ENCODE results near the gene CCN5. TPM values are rescaled to one million over a fixed set of nuclear protein-coding genes. Genes with fewer than 3 reads are reported as not detected.

CCN5 gene
- total RNA-seq, 2 experiments from 2014 or later: not detected

DNA sequence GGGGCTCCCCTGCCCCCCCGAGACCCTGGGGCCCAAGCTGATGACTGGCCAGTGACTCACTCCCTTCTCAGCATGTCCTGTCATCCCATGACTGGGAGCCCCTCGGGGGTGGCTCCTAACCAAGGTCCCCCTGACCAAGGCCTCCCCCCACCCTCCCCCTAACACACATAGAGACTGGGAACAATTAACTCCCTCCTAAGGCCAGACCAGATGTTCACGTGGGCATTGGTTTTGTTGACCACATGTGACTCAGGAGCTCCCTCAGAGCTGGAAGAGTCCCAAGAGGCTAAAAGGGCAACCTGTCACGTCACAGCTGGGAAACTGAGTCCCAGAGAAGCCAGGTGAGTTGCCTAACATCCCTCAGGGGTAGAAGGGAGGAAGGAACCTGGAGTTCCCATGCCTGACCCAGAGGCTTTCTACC is 10.6 kb upstream of the CCN5 start:
- no peaks in the 10 kb centered on the region for H4K20me1 ChIP-seq (ENCODE audit: insufficient read depth, low read length)
- TF ChIP-seq, protein P1, sequence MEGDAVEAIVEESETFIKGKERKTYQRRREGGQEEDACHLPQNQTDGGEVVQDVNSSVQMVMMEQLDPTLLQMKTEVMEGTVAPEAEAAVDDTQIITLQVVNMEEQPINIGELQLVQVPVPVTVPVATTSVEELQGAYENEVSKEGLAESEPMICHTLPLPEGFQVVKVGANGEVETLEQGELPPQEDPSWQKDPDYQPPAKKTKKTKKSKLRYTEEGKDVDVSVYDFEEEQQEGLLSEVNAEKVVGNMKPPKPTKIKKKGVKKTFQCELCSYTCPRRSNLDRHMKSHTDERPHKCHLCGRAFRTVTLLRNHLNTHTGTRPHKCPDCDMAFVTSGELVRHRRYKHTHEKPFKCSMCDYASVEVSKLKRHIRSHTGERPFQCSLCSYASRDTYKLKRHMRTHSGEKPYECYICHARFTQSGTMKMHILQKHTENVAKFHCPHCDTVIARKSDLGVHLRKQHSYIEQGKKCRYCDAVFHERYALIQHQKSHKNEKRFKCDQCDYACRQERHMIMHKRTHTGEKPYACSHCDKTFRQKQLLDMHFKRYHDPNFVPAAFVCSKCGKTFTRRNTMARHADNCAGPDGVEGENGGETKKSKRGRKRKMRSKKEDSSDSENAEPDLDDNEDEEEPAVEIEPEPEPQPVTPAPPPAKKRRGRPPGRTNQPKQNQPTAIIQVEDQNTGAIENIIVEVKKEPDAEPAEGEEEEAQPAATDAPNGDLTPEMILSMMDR (conservative IDR thresholded peaks at IDR 0.05; ENCODE audit: low read length): no peak
- no peak for TF ChIP-seq EZH2phosphoT487 (IDR thresholded peaks at IDR 0.05; ENCODE audit: borderline replicate concordance, low read depth, low read length)
- no peak overlapping the region for H3K27ac ChIP-seq (ENCODE audit: low read depth, low read length, poor library complexity, severe bottlenecking)
- no peak overlapping the region for H3K4me2 ChIP-seq (ENCODE audit: low read length)
- H3K4me3 ChIP-seq (ENCODE audit: low read depth, low read length, poor library complexity, severe bottlenecking): no peak overlapping the region
- H2AFZ ChIP-seq (ENCODE audit: low read length): no peak overlapping the region
- intact Hi-C loops (cut with micrococcal nuclease; ENCODE audit: unreplicated experiment): no loop called here
- no peaks in the 10 kb centered on the region for H3K9me2 ChIP-seq (ENCODE audit: insufficient read depth, low read length)
- BruUV-seq (replicated peaks): no TSS peak
- H3K36me3 ChIP-seq (ENCODE audit: insufficient read depth, low read length): no peaks in the 10 kb centered on the region
- H3K79me2 ChIP-seq (ENCODE audit: insufficient read depth, low read depth, low read length): no peaks in the 10 kb centered on the region
- DNase-seq (ENCODE audit: low spot score): no peak
- ChIA-PET POLR2A (interaction anchor here (0.6 kb wide), 1 partner anchor 28 kb away, joined by 5 read pairs; no protein-coding TSS in a partner anchor), CTCF (ENCODE audit: unreplicated experiment) (no interaction called here)
- no peaks in the 10 kb centered on the region for H3K9me3 ChIP-seq (ENCODE audit: low read length)
- H3K4me1 ChIP-seq (ENCODE audit: insufficient read depth, low read length, poor library complexity, severe bottlenecking): no peaks in the 10 kb centered on the region

DNA sequence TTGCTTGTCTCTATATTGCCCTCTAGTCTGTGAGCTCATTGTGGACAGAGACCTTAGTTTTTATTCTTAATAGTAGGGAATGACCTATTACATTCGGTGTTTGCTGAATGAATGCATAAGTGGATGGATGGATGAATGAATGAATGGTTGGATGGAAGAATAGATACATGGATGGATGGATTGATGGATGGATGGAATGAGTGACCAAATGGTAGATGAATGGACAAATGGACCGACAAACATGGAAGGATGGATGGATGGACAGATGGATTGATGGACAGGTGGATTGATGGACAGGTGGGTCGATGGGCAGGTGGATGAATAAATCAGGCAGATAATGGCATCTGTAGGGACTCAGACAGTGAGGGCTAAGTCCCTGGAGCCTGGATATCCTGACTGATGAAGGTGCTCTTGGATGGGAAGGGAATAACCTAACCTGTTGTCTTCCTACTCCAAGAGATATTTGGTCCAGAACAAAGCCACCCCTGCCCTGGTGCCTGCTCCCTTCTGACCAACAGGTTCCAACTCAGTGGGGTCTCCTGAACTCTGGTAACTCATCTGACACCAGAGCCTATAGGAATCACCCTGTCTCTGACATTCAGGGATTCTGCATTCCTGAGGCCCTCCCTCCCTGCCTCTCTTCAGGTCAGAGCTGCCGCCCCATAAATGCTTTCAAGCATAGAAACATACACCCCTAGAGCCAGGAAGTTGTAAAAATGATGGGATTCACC is 9.6 kb upstream of the CCN5 start:
- H3K4me1 ChIP-seq (ENCODE audit: insufficient read depth, low read length, poor library complexity, severe bottlenecking): no peaks in the 10 kb centered on the region
- no peaks in the 10 kb centered on the region for H3K79me2 ChIP-seq (ENCODE audit: insufficient read depth, low read depth, low read length)
- no peaks in the 10 kb centered on the region for H3K36me3 ChIP-seq (ENCODE audit: insufficient read depth, low read length)
- H3K27ac ChIP-seq (ENCODE audit: low read depth, low read length, poor library complexity, severe bottlenecking): no peak overlapping the region
- no peak overlapping the region for H2AFZ ChIP-seq (ENCODE audit: low read length)
- H4K20me1 ChIP-seq (ENCODE audit: insufficient read depth, low read length): no peaks in the 10 kb centered on the region
- no peaks in the 10 kb centered on the region for H3K9me2 ChIP-seq (ENCODE audit: insufficient read depth, low read length)
- TF ChIP-seq, protein P1 (conservative IDR thresholded peaks at IDR 0.05; ENCODE audit: low read length): no peak
- TF ChIP-seq EZH2phosphoT487 (IDR thresholded peaks at IDR 0.05; ENCODE audit: borderline replicate concordance, low read depth, low read length): no peak
- intact Hi-C loops (cut with micrococcal nuclease; ENCODE audit: unreplicated experiment): no loop called here
- no TSS peak for BruUV-seq (replicated peaks)
- H3K4me3 ChIP-seq (ENCODE audit: low read depth, low read length, poor library complexity, severe bottlenecking): no peak overlapping the region
- CTCF ChIA-PET (ENCODE audit: unreplicated experiment): no interaction called here
- no peak overlapping the region for H3K4me2 ChIP-seq (ENCODE audit: low read length)
- no peaks in the 10 kb centered on the region for H3K9me3 ChIP-seq (ENCODE audit: low read length)
- DNase-seq (ENCODE audit: low spot score): no peak
- POLR2A ChIA-PET: no interaction called here

DNA sequence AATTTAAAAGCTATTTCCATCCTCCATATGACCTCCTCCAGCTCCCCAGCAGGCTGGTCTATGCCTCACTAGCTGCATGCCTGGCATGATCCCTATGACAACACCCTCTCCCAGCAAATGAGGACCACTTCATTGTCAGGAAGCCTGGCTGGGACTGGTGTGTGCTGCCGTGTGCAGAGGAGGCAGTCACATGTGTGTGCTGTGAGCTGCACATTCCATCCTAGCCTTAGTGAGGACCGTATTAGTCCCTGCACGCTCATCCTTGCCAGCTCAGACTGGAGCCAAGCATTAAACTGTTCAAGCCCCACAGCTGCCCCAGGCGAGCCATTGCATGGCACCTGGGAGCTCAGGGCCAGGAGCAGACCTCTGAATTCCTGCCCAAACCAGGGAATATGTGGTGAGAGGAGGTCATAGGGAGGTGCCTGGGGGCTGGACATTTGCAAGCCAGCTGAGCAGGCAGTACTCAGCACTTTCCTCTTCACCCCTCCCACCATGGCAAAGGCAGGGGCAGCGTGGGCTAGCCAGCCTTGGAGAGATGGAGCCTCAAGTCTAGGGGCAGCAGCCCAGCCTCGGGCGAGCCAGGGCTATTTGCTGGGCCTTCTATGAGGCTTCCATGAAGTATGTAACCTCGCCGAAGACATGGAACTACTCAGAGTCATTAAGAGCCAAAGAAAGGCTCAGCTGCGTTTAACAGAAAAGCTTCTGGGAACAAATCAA is 8.7 kb upstream of the CCN5 start:
- DNase-seq (ENCODE audit: low spot score): no peak
- H3K79me2 ChIP-seq (ENCODE audit: insufficient read depth, low read depth, low read length): no peaks in the 10 kb centered on the region
- no peak overlapping the region for H3K27ac ChIP-seq (ENCODE audit: low read depth, low read length, poor library complexity, severe bottlenecking)
- intact Hi-C loops (cut with micrococcal nuclease; ENCODE audit: unreplicated experiment): no loop called here
- H3K4me2 ChIP-seq (ENCODE audit: low read length): no peak overlapping the region
- no peak overlapping the region for H2AFZ ChIP-seq (ENCODE audit: low read length)
- ChIA-PET POLR2A (no interaction called here), CTCF (ENCODE audit: unreplicated experiment) (no interaction called here)
- no peaks in the 10 kb centered on the region for H4K20me1 ChIP-seq (ENCODE audit: insufficient read depth, low read length)
- no peaks in the 10 kb centered on the region for H3K36me3 ChIP-seq (ENCODE audit: insufficient read depth, low read length)
- TF ChIP-seq EZH2phosphoT487 (IDR thresholded peaks at IDR 0.05; ENCODE audit: borderline replicate concordance, low read depth, low read length): no peak
- H3K4me1 ChIP-seq (ENCODE audit: insufficient read depth, low read length, poor library complexity, severe bottlenecking): no peaks in the 10 kb centered on the region
- BruUV-seq (replicated peaks): no TSS peak
- H3K4me3 ChIP-seq (ENCODE audit: low read depth, low read length, poor library complexity, severe bottlenecking): no peak overlapping the region
- H3K9me2 ChIP-seq (ENCODE audit: insufficient read depth, low read length): no peaks in the 10 kb centered on the region
- no peaks in the 10 kb centered on the region for H3K9me3 ChIP-seq (ENCODE audit: low read length)
